SH-SY5Y (cell line): ENCODE results near the gene KHDC3L.

Source experiments
- GATA2 ChIP-seq: IDR thresholded peaks from 2 replicates; pipeline ENCODE4 v1.6.1; 2011; ENCODE audit warnings: mild to moderate bottlenecking, low read depth, low read length
- GATA3 ChIP-seq: IDR thresholded peaks from 2 replicates; pipeline ENCODE4 v1.6.1; 2011; ENCODE audit warnings: low read depth, mild to moderate bottlenecking, low read length, moderate library complexity

KHDC3L gene

GRCh38 chr6:73362869-73363536 lies 545 bp downstream of the KHDC3L start:
- TF ChIP-seq GATA3 (no peak), GATA2 (no peak)

- no peak for TF ChIP-seq GATA3
- no peak for TF ChIP-seq GATA2
Observed at GRCh38 chr6:73363537-73363875, 1.0 kb downstream of the KHDC3L start.

GRCh38 chr6:73364121-73364520 lies 1.7 kb downstream of the KHDC3L start:
- TF ChIP-seq GATA2, result no peak
- TF ChIP-seq GATA3, result no peak

- TF ChIP-seq GATA2 (no peak), GATA3 (no peak)
Observed at GRCh38 chr6:73364549-73364948, 2.1 kb downstream of the KHDC3L start.

- TF ChIP-seq GATA2, result no peak
- no peak for TF ChIP-seq GATA3
Observed at GRCh38 chr6:73367761-73368355, 5.4 kb downstream of the KHDC3L start.

GRCh38 chr6:73368675-73369074 lies 6.2 kb downstream of the KHDC3L start:
- TF ChIP-seq GATA2 (no peak), GATA3 (no peak)

- TF ChIP-seq GATA3, result no peak
- TF ChIP-seq GATA2, result no peak
Observed at GRCh38 chr6:73369157-73369556, 6.7 kb downstream of the KHDC3L start.

- TF ChIP-seq GATA2 (no peak), GATA3 (no peak)
Observed at GRCh38 chr6:73369563-73369962, 7.1 kb downstream of the KHDC3L start, which contains the start of gene OOEP. Gene OOEP (minus strand): TSS chr6:73369897. CDS start chr6:73369792, 105 bp downstream.

GRCh38 chr6:73371984-73372383 lies 9.5 kb downstream of the KHDC3L start:
- TF ChIP-seq GATA3 (no peak), GATA2 (no peak)

GRCh38 chr6:73372516-73372915 lies 10.1 kb downstream of the KHDC3L start:
- TF ChIP-seq GATA3 (no peak), GATA2 (no peak)

GRCh38 chr6:73375216-73375615 lies 12.8 kb downstream of the KHDC3L start:
- TF ChIP-seq GATA2 (no peak), GATA3 (no peak)

- TF ChIP-seq GATA2, result no peak
- TF ChIP-seq GATA3, result no peak
Observed at GRCh38 chr6:73377225-73377624, 14.8 kb downstream of the KHDC3L start.

- TF ChIP-seq GATA2, result no peak
- TF ChIP-seq GATA3, result no peak
Observed at GRCh38 chr6:73382462-73383113, 20.1 kb downstream of the KHDC3L start.

- TF ChIP-seq GATA2, result no peak
- TF ChIP-seq GATA3, result no peak
Observed at GRCh38 chr6:73388433-73388799, 26.0 kb downstream of the KHDC3L start.
